ENCODE measurements around the gene MROH7.

Gene MROH7

GRCh38 chr1:54685335-54685905 lies 43.8 kb downstream of the MROH7 start:
- TF ChIP-seq CTCF (IDR thresholded peaks at IDR 0.05): no peak

GRCh38 chr1:54686155-54686554 lies 44.6 kb downstream of the MROH7 start:
- no peak for TF ChIP-seq CTCF (IDR thresholded peaks at IDR 0.05)

GRCh38 chr1:54694771-54695170 lies 53.2 kb downstream of the MROH7 start:
- TF ChIP-seq CTCF (IDR thresholded peaks at IDR 0.05): no peak

GRCh38 chr1:54695221-54695620 lies 53.6 kb downstream of the MROH7 start:
- no peak for TF ChIP-seq CTCF (IDR thresholded peaks at IDR 0.05)

- TF ChIP-seq CTCF (IDR thresholded peaks at IDR 0.05): no peak
Observed at GRCh38 chr1:54695764-54696163, 54.2 kb downstream of the MROH7 start.

- TF ChIP-seq CTCF (IDR thresholded peaks at IDR 0.05): no peak
Observed at GRCh38 chr1:54696262-54696661, 54.7 kb downstream of the MROH7 start.

- TF ChIP-seq CTCF (IDR thresholded peaks at IDR 0.05): no peak
Observed at GRCh38 chr1:54697896-54698295, 56.3 kb downstream of the MROH7 start.

- TF ChIP-seq CTCF (IDR thresholded peaks at IDR 0.05): no peak
Observed at GRCh38 chr1:54698346-54698745, 56.8 kb downstream of the MROH7 start.
